Measurements from ENCODE around the gene TTC39B. TPM values are rescaled to one million over a fixed set of nuclear protein-coding genes. Genes with fewer than 3 reads are reported as not detected.

TTC39B gene
- total and polyA plus RNA-seq, 4 donors: 1.8 to 11.7 (median 2.8) TPM

GRCh38 chr9:15187589-15187988 lies 119.4 kb downstream of the TTC39B start:
- Histone ChIP-seq H3K27me3 (ENCODE audit: control insufficient read depth in 4 of 4, insufficient read depth in 4 of 4, low read length in 3 of 4) (no peaks in the 10 kb centered on the region), H3K27ac (ENCODE audit: low read depth in 1 of 2, low read length in 2 of 2) (no peak overlapping the region), H3K36me3 (ENCODE audit: control insufficient read depth in 4 of 4, insufficient read depth in 3 of 4, low read depth in 1 of 4, low read length in 3 of 4) (peaks cover 0 to 42% (median 26%) of the 10 kb centered on the region in 4 donors), H3K9me3 (ENCODE audit: control insufficient read depth in 4 of 4, low read length in 3 of 4) (no peaks in the 10 kb centered on the region), H3K9ac (ENCODE audit: low read depth in 1 of 2, low read length in 2 of 2) (no peak overlapping the region), H3K4me1 (ENCODE audit: control insufficient read depth in 4 of 4, insufficient read depth in 4 of 4, low read length in 3 of 4) (no peaks in the 10 kb centered on the region), H3K4me3 (ENCODE audit: low read depth in 1 of 3, low read length in 3 of 3) (no peak overlapping the region)
- no peak for DNase-seq (ENCODE audit: low spot score)
- 86% methylated on average over 1 of the region's 1 CpG for WGBS
- TF ChIP-seq GABPA (IDR thresholded peaks at IDR 0.05 in 1 of 2, conservative IDR thresholded peaks at IDR 0.05 in 1 of 2) (no peak), JUND (IDR thresholded peaks at IDR 0.05) (no peak), MAX (IDR thresholded peaks at IDR 0.05) (no peak), HNF4A (conservative IDR thresholded peaks at IDR 0.05) (no peak), CTCF (IDR thresholded peaks at IDR 0.05; ENCODE audit: low read depth, low read length, missing input control) (no peak), RXRA (IDR thresholded peaks at IDR 0.05) (no peak), EGR1 (IDR thresholded peaks at IDR 0.05; ENCODE audit: low read depth in 2 of 2) (no peak), FOXA1 (IDR thresholded peaks at IDR 0.05) (no peak), ATF3 (IDR thresholded peaks at IDR 0.05) (no peak), RAD21 (IDR thresholded peaks at IDR 0.05) (no peak), TAF1 (conservative IDR thresholded peaks at IDR 0.05) (no peak), YY1 (IDR thresholded peaks at IDR 0.05) (no peak), FOXA2 (IDR thresholded peaks at IDR 0.05) (no peak), HNF4G (IDR thresholded peaks at IDR 0.05) (no peak), NR2F2 (IDR thresholded peaks at IDR 0.05) (no peak)
- TF ChIP-seq, protein P1, sequence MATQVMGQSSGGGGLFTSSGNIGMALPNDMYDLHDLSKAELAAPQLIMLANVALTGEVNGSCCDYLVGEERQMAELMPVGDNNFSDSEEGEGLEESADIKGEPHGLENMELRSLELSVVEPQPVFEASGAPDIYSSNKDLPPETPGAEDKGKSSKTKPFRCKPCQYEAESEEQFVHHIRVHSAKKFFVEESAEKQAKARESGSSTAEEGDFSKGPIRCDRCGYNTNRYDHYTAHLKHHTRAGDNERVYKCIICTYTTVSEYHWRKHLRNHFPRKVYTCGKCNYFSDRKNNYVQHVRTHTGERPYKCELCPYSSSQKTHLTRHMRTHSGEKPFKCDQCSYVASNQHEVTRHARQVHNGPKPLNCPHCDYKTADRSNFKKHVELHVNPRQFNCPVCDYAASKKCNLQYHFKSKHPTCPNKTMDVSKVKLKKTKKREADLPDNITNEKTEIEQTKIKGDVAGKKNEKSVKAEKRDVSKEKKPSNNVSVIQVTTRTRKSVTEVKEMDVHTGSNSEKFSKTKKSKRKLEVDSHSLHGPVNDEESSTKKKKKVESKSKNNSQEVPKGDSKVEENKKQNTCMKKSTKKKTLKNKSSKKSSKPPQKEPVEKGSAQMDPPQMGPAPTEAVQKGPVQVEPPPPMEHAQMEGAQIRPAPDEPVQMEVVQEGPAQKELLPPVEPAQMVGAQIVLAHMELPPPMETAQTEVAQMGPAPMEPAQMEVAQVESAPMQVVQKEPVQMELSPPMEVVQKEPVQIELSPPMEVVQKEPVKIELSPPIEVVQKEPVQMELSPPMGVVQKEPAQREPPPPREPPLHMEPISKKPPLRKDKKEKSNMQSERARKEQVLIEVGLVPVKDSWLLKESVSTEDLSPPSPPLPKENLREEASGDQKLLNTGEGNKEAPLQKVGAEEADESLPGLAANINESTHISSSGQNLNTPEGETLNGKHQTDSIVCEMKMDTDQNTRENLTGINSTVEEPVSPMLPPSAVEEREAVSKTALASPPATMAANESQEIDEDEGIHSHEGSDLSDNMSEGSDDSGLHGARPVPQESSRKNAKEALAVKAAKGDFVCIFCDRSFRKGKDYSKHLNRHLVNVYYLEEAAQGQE (IDR thresholded peaks at IDR 0.05): no peak
- TF ChIP-seq, protein P2, sequence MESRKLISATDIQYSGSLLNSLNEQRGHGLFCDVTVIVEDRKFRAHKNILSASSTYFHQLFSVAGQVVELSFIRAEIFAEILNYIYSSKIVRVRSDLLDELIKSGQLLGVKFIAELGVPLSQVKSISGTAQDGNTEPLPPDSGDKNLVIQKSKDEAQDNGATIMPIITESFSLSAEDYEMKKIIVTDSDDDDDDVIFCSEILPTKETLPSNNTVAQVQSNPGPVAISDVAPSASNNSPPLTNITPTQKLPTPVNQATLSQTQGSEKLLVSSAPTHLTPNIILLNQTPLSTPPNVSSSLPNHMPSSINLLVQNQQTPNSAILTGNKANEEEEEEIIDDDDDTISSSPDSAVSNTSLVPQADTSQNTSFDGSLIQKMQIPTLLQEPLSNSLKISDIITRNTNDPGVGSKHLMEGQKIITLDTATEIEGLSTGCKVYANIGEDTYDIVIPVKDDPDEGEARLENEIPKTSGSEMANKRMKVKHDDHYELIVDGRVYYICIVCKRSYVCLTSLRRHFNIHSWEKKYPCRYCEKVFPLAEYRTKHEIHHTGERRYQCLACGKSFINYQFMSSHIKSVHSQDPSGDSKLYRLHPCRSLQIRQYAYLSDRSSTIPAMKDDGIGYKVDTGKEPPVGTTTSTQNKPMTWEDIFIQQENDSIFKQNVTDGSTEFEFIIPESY (IDR thresholded peaks at IDR 0.05): no peak

DNA sequence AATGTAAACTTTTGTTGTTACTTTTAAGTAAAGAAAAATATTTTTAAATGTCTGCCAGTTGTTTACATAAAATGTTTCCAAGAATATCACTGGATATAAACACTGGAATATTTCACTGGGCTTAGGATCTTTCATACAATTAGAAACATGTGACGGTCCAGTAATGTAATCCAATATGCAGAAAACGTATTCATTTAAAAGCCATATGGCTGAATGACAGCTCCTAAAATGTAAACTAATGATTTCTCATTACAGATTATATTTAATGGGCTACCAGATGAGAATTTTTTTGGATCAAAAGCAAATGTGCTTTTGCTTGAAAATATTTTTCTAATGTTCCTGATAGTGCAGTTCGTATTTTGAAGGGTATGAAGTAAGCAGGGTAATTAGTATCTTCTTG lies 124.3 kb downstream of the TTC39B start:
- Histone ChIP-seq H3K36me3 (ENCODE audit: control insufficient read depth in 4 of 4, insufficient read depth in 3 of 4, low read depth in 1 of 4, low read length in 3 of 4) (peaks cover 0 to 35% (median 14%) of the 10 kb centered on the region in 4 donors), H3K4me3 (ENCODE audit: low read depth in 1 of 3, low read length in 3 of 3) (no peak overlapping the region), H3K9ac (ENCODE audit: low read depth in 1 of 2, low read length in 2 of 2) (no peak overlapping the region), H3K9me3 (ENCODE audit: control insufficient read depth in 4 of 4, low read length in 3 of 4) (no peaks in the 10 kb centered on the region), H3K4me1 (ENCODE audit: control insufficient read depth in 4 of 4, insufficient read depth in 4 of 4, low read length in 3 of 4) (no peaks in the 10 kb centered on the region), H3K27ac (ENCODE audit: low read depth in 1 of 2, low read length in 2 of 2) (no peak overlapping the region), H3K27me3 (ENCODE audit: control insufficient read depth in 4 of 4, insufficient read depth in 4 of 4, low read length in 3 of 4) (no peaks in the 10 kb centered on the region)
- TF ChIP-seq SP1 (IDR thresholded peaks at IDR 0.05) (no peak), YY1 (IDR thresholded peaks at IDR 0.05) (no peak), HNF4G (IDR thresholded peaks at IDR 0.05) (no peak), MAX (IDR thresholded peaks at IDR 0.05) (no peak), RAD21 (IDR thresholded peaks at IDR 0.05) (no peak), FOXA2 (IDR thresholded peaks at IDR 0.05) (no peak), NR2F2 (IDR thresholded peaks at IDR 0.05) (no peak), RXRA (IDR thresholded peaks at IDR 0.05) (no peak), JUND (IDR thresholded peaks at IDR 0.05) (no peak), GABPA (IDR thresholded peaks at IDR 0.05 in 1 of 2, conservative IDR thresholded peaks at IDR 0.05 in 1 of 2) (no peak), ATF3 (IDR thresholded peaks at IDR 0.05) (no peak), FOXA1 (IDR thresholded peaks at IDR 0.05) (no peak)
- no peak for DNase-seq (ENCODE audit: low spot score)
- WGBS: 77% methylated on average over 3 of the region's 3 CpGs
